Activated CD4-positive, alpha-beta T cell treated with anti-CD3 and anti-CD28 coated beads, Interleukin-2, amount 50 U/mL, for 1 hour (primary cell): ENCODE measurements around the gene ATP6V0A4.

Source experiments
- DNase-seq: peaks from one replicate; pipeline ENCODE4 v3.0.0-alpha.2; 2020

ATP6V0A4 gene

GRCh38 chr7:138656952-138657351 is 141.0 kb downstream of the ATP6V0A4 start:
- no peak for DNase-seq
